ENCODE measurements around the gene C12orf57. TPM values are rescaled to one million over a fixed set of nuclear protein-coding genes. Genes with fewer than 3 reads are reported as not detected.

C12orf57 gene
- total and polyA plus RNA-seq, 2 of the 13 experiments (the other 11 are each of a cell fraction or from before 2014, with no cell fraction given), result 84.0 to 287 TPM

- TF ChIP-seq, protein P1, sequence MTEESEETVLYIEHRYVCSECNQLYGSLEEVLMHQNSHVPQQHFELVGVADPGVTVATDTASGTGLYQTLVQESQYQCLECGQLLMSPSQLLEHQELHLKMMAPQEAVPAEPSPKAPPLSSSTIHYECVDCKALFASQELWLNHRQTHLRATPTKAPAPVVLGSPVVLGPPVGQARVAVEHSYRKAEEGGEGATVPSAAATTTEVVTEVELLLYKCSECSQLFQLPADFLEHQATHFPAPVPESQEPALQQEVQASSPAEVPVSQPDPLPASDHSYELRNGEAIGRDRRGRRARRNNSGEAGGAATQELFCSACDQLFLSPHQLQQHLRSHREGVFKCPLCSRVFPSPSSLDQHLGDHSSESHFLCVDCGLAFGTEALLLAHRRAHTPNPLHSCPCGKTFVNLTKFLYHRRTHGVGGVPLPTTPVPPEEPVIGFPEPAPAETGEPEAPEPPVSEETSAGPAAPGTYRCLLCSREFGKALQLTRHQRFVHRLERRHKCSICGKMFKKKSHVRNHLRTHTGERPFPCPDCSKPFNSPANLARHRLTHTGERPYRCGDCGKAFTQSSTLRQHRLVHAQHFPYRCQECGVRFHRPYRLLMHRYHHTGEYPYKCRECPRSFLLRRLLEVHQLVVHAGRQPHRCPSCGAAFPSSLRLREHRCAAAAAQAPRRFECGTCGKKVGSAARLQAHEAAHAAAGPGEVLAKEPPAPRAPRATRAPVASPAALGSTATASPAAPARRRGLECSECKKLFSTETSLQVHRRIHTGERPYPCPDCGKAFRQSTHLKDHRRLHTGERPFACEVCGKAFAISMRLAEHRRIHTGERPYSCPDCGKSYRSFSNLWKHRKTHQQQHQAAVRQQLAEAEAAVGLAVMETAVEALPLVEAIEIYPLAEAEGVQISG (CRISPR knock-in tag; IDR thresholded peaks at IDR 0.05), result peak; percentile 65
- no peak for TF ChIP-seq IRF2 (CRISPR knock-in tag; IDR thresholded peaks at IDR 0.05)
- peak; percentile 58; the same call in 1 of the 2 replicates for TF ChIP-seq ZMYM3 (CRISPR knock-in tag; IDR thresholded peaks at IDR 0.05)
- peak; percentile 73; the same call in 1 of the 2 replicates for TF ChIP-seq GATAD1 (CRISPR knock-in tag; IDR thresholded peaks at IDR 0.05)
- TF ChIP-seq, protein P2, sequence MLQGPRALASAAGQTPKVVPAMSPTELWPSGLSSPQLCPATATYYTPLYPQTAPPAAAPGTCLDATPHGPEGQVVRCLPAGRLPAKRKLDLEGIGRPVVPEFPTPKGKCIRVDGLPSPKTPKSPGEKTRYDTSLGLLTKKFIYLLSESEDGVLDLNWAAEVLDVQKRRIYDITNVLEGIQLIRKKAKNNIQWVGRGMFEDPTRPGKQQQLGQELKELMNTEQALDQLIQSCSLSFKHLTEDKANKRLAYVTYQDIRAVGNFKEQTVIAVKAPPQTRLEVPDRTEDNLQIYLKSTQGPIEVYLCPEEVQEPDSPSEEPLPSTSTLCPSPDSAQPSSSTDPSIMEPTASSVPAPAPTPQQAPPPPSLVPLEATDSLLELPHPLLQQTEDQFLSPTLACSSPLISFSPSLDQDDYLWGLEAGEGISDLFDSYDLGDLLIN (CRISPR knock-in tag; IDR thresholded peaks at IDR 0.05; ENCODE audit: borderline replicate concordance), result peak; percentile 98; the same call in 1 of the 2 replicates
- peak; percentile 43; the same call in 1 of the 2 replicates for TF ChIP-seq ZNF572 (CRISPR knock-in tag; IDR thresholded peaks at IDR 0.05)
- TF ChIP-seq ZNF605 (CRISPR knock-in tag; IDR thresholded peaks at IDR 0.05), result peak; percentile 90
- peak; percentile 83 for TF ChIP-seq AGO2 (optimal IDR thresholded peaks at IDR 0.05; ENCODE audit: low read depth, low read length)
- no peak; the same call in 1 of the 2 replicates for TF ChIP-seq KDM5B (CRISPR knock-in tag; IDR thresholded peaks at IDR 0.05; ENCODE audit: borderline replicate concordance)
- peak; percentile 77; the same call in 1 of the 2 replicates for TF ChIP-seq PITX1 (CRISPR knock-in tag; IDR thresholded peaks at IDR 0.05)
- TF ChIP-seq SALL1 (CRISPR knock-in tag; IDR thresholded peaks at IDR 0.05), result peak; percentile 62
- peak; percentile 14; the same call in 1 of the 2 replicates for TF ChIP-seq YEATS4 (CRISPR knock-in tag; IDR thresholded peaks at IDR 0.05; ENCODE audit: borderline replicate concordance)
- TF ChIP-seq ZFX (CRISPR knock-in tag; IDR thresholded peaks at IDR 0.05; ENCODE audit: low read depth), result peak; percentile 73
- TF ChIP-seq CREBL2 (CRISPR knock-in tag; IDR thresholded peaks at IDR 0.05; ENCODE audit: borderline replicate concordance), result 0 out of 2 replicates have a peak, but pooled peaks have one; percentile 60
- 0 out of 2 replicates have a peak, but pooled peaks have one; percentile 17 for TF ChIP-seq ZBTB38 (CRISPR knock-in tag; IDR thresholded peaks at IDR 0.05)
- no peak for TF ChIP-seq PCBP2 (optimal IDR thresholded peaks at IDR 0.05; ENCODE audit: low read depth, low read length, poor library complexity, severe bottlenecking)
- peak; percentile 75 for TF ChIP-seq RXRB (CRISPR knock-in tag; IDR thresholded peaks at IDR 0.05; ENCODE audit: borderline replicate concordance)
- TF ChIP-seq ZMYM2 (CRISPR knock-in tag; IDR thresholded peaks at IDR 0.05), result 0 out of 2 replicates have a peak, but pooled peaks have one; percentile 56
- TF ChIP-seq ZGPAT (CRISPR knock-in tag; IDR thresholded peaks at IDR 0.05), result peak; percentile 25; the same call in 1 of the 2 replicates
- peak; percentile 33; the same call in 1 of the 2 replicates for TF ChIP-seq ZNF121 (CRISPR knock-in tag; IDR thresholded peaks at IDR 0.05)
- peak; percentile 67 for TF ChIP-seq PHF5A (CRISPR knock-in tag; IDR thresholded peaks at IDR 0.05; ENCODE audit: low read depth, unreplicated experiment)
- no peak for TF ChIP-seq GABPA (IDR thresholded peaks at IDR 0.05; ENCODE audit: low read depth, low read length)
- TF ChIP-seq GABPA (CRISPR knock-in tag; IDR thresholded peaks at IDR 0.05; ENCODE audit: low read depth), result peak; percentile 40; the same call in 1 of the 2 replicates
- no peak for TF ChIP-seq ZNF33A (CRISPR knock-in tag; IDR thresholded peaks at IDR 0.05; ENCODE audit: borderline replicate concordance)
- TF ChIP-seq HOXA3 (CRISPR knock-in tag; IDR thresholded peaks at IDR 0.05), result peak; percentile 82
These were observed 762 bp downstream of the C12orf57 start (continued) for GRCh38 chr12:6944381-6945186.
